Ishikawa (cell line): Measurements from ENCODE around the gene XAB2.

Experiments
- CEBPB ChIP-seq: IDR thresholded peaks from 2 replicates; pipeline ENCODE4 v1.6.1; 2012
- CREB1 ChIP-seq: IDR thresholded peaks from 2 replicates; pipeline ENCODE4 v1.6.1; 2012; ENCODE audit warnings: low read depth
- EGR1 ChIP-seq: IDR thresholded peaks from 2 replicates; pipeline ENCODE4 v1.6.1; 2012
- EP300 ChIP-seq: IDR thresholded peaks from 2 replicates; pipeline ENCODE4 v1.6.1; 2012; ENCODE audit warnings: borderline replicate concordance
- FOXM1 ChIP-seq: IDR thresholded peaks from 2 replicates; pipeline ENCODE4 v1.6.1; 2012; ENCODE audit warnings: low read depth, borderline replicate concordance
- NFIC ChIP-seq: IDR thresholded peaks from 2 replicates; pipeline ENCODE4 v1.6.1; 2012
- RAD21 ChIP-seq: IDR thresholded peaks from 2 replicates; pipeline ENCODE4 v1.6.1; 2012; ENCODE audit warnings: low read depth
- TAF1 ChIP-seq: IDR thresholded peaks from 2 replicates; pipeline ENCODE4 v1.6.1; 2012; ENCODE audit warnings: low read depth, mild to moderate bottlenecking
- TCF12 ChIP-seq: IDR thresholded peaks from 2 replicates; pipeline ENCODE4 v1.6.1; 2012; ENCODE audit warnings: low read depth
- TEAD4 ChIP-seq: IDR thresholded peaks from 2 replicates; pipeline ENCODE4 v1.6.1; 2012
- YY1 ChIP-seq: IDR thresholded peaks from 2 replicates; pipeline ENCODE4 v1.6.1; 2012; ENCODE audit warnings: low read depth
- ZBTB7A ChIP-seq: IDR thresholded peaks from 2 replicates; pipeline ENCODE4 v1.6.1; 2012; ENCODE audit warnings: low read depth
- TF ChIP-seq, protein P1 (sequence below): IDR thresholded peaks from 2 replicates; pipeline ENCODE4 v1.6.1; 2012; ENCODE audit warnings: low read depth, mild to moderate bottlenecking
- TF ChIP-seq, protein P2 (sequence below): IDR thresholded peaks from 2 replicates; pipeline ENCODE4 v1.6.1; 2012
- TF ChIP-seq, protein P3 (sequence below): IDR thresholded peaks from 2 replicates; pipeline ENCODE4 v1.6.1; 2012

Gene XAB2

DNA sequence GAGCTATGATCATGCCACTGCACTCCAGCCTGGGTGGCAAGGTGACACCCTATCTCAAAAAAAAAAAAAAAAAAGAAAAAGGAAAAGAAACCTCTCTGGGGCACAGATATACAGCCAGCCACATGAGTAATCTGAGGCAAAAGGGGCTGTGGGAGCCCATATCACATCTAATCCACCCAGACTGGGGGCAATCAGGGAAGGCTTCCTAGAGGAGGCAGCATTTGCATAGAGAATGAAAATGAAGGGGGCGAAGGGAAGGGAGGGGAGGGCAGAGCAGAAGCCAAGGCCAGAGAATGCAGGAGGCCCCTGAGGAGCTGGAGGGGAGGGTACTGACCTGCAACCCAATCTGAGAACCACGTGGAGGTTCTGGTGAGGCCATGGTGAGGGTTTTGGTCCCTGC, 20.8 kb upstream of the XAB2 start:
- no peak for TF ChIP-seq EGR1
- no peak for TF ChIP-seq RAD21
- TF ChIP-seq CREB1: no peak
- no peak for TF ChIP-seq ZBTB7A
- TF ChIP-seq, protein P1, sequence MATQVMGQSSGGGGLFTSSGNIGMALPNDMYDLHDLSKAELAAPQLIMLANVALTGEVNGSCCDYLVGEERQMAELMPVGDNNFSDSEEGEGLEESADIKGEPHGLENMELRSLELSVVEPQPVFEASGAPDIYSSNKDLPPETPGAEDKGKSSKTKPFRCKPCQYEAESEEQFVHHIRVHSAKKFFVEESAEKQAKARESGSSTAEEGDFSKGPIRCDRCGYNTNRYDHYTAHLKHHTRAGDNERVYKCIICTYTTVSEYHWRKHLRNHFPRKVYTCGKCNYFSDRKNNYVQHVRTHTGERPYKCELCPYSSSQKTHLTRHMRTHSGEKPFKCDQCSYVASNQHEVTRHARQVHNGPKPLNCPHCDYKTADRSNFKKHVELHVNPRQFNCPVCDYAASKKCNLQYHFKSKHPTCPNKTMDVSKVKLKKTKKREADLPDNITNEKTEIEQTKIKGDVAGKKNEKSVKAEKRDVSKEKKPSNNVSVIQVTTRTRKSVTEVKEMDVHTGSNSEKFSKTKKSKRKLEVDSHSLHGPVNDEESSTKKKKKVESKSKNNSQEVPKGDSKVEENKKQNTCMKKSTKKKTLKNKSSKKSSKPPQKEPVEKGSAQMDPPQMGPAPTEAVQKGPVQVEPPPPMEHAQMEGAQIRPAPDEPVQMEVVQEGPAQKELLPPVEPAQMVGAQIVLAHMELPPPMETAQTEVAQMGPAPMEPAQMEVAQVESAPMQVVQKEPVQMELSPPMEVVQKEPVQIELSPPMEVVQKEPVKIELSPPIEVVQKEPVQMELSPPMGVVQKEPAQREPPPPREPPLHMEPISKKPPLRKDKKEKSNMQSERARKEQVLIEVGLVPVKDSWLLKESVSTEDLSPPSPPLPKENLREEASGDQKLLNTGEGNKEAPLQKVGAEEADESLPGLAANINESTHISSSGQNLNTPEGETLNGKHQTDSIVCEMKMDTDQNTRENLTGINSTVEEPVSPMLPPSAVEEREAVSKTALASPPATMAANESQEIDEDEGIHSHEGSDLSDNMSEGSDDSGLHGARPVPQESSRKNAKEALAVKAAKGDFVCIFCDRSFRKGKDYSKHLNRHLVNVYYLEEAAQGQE: no peak
- no peak for TF ChIP-seq FOXM1
- TF ChIP-seq, protein P2, sequence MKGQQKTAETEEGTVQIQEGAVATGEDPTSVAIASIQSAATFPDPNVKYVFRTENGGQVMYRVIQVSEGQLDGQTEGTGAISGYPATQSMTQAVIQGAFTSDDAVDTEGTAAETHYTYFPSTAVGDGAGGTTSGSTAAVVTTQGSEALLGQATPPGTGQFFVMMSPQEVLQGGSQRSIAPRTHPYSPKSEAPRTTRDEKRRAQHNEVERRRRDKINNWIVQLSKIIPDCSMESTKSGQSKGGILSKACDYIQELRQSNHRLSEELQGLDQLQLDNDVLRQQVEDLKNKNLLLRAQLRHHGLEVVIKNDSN: no peak
- no peak for TF ChIP-seq TCF12
- no peak for TF ChIP-seq TAF1
- TF ChIP-seq, protein P3, sequence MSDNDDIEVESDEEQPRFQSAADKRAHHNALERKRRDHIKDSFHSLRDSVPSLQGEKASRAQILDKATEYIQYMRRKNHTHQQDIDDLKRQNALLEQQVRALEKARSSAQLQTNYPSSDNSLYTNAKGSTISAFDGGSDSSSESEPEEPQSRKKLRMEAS: no peak
- no peak for TF ChIP-seq CEBPB
- no peak for TF ChIP-seq TEAD4
- no peak for TF ChIP-seq EP300
- no peak for TF ChIP-seq YY1

DNA sequence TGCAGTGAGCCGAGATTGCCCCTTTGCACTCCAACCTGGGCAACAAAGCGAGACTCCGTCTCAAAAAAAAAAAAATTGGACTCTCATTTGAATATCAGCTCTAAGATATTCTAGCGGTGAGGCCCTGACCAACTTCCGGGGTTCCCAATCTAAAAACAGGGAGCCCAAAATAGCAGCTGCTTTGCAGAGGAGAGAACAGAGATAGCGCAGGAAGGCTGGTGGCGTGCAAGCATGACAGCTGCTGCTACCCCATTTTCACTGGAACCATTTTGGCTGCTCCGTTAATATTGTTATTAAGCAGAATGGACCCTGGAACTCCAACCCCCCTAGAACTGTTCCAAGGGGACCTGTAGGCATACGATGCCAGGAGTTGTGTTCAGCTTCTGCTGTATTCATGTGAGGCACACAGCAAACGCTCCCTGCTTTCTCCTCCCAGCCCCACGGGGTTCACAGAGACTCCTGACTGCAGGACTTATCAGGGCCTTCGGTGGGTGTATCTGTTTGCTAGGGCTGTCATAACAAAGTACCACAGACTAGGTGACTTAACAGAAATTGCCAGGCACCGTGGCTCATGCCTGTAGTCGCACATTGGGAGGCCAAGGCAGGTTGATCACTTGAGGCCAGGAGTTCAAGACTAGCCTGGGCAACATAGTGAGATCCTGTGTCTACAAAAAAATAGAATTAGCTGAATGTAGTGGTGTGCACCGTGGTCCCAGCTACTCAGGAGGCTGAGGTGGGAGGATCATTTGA, 19.1 kb upstream of the XAB2 start:
- TF ChIP-seq EGR1 (no peak), TCF12 (no peak), CREB1 (no peak), EP300 (no peak), CEBPB (no peak), NFIC (no peak), RAD21 (no peak), FOXM1 (no peak), TAF1 (no peak), ZBTB7A (no peak)
- TF ChIP-seq, protein P2: no peak
- TF ChIP-seq, protein P3: no peak

DNA sequence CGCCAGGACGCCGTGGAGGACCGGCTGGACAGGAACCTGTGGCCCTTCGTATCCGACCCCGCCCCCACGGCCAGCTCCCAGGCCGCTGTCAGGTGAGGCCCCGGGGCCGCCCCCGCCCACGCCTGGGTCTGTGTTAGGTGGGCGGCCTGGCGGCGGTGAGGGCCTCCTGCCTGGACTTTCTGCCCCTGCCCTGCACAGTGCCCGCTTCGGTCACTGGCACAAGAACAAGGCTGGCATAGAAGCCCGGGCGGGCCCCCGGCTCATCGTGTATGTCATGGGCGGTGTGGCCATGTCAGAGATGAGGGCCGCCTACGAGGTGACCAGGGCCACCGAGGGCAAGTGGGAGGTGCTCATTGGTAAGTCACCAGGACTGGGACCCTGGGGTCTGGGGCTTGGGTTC, 17.8 kb upstream of the XAB2 start:
- TF ChIP-seq TAF1 (no peak), CEBPB (no peak), TCF12 (no peak), EP300 (no peak), ZBTB7A (no peak), CREB1 (no peak), EGR1 (no peak)
- TF ChIP-seq, protein P2: no peak
- TF ChIP-seq, protein P1: no peak

DNA sequence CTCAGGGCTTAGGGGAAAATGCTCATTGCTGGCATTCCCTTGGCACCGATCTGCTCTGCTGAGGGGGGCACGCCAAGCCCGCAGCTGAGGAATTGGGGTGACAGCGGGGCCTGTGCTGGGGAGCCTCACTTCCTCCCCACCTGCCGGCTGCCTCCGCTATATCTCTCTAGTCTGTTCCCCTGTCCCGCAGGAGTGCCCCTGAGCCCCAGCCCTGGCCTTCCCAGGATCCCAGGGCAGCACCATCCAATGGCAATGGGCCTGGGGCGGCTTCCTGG, 17.0 kb upstream of the XAB2 start:
- TF ChIP-seq TCF12 (no peak), RAD21 (no peak)

DNA sequence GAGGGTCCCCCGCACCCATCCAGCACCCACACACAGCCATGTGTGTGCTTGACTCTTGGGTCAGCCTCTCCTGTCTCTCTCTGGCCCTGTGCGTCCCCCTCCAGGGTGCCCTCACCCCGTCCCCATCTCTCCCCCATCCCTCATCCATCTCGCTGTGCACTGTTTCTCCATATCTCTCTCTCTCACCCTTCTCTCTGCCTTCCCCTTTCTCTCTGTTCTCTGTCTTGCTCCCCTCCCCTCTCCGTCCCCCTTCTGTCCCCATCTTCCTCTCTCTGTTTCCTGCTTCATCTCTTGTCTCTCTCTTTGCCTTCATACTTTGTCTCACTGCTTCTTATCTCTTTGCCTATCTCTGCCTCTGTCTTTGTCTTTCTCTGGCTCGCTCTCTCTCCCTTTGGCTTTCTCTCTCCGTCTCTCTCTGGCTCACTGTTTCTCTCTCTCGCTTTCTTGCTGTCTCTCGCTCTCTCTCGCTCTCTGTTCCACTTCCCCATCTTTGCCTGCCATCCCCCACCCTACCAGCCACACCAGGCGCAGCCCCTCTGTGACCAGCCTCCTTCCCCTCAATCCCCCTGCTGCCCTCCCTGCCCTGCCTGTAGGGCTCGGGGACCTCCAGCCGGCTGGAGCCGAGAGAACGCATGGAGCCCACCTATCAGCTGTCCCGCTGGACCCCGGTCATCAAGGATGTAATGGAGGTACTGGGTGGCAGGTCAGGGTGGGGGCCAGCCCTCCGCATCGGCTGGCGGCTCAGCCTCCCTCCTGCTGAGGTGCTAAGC, 16.5 kb upstream of the XAB2 start:
- no peak for TF ChIP-seq CEBPB
- TF ChIP-seq TAF1: no peak
- no peak for TF ChIP-seq TEAD4
- no peak for TF ChIP-seq TCF12
- TF ChIP-seq CREB1: no peak
- no peak for TF ChIP-seq ZBTB7A
- TF ChIP-seq RAD21: no peak
- TF ChIP-seq EP300: no peak
- no peak for TF ChIP-seq NFIC
